Endothelial cell of umbilical vein (primary cell): ENCODE measurements around the gene DBI.

Experiments
- CTCF ChIP-seq, 2 donors: IDR thresholded peaks; 1 replicate in 1 of 2; 2 replicates in 1 of 2; pipeline ENCODE4 v1.5.1; 2011; ENCODE audit warnings: low read length in 2 of 2, mild to moderate bottlenecking in 2 of 2, moderate library complexity in 2 of 2, control low read depth in 1 of 2, inconsistent platforms in 1 of 2, low read depth in 1 of 2; ENCODE audit not compliant: insufficient read depth in 1 of 2; ENCODE audit errors: extremely low read depth in 1 of 2
- EZH2 ChIP-seq: IDR thresholded peaks from 2 replicates; pipeline ENCODE4 v1.6.1; 2012; ENCODE audit warnings: borderline replicate concordance, low read depth, mild to moderate bottlenecking, moderate library complexity, low read length, inconsistent platforms; ENCODE audit not compliant: severe bottlenecking
- JUN ChIP-seq: IDR thresholded peaks from 2 replicates; pipeline ENCODE4 v1.6.1; 2011; ENCODE audit warnings: borderline replicate concordance, low read depth; ENCODE audit not compliant: insufficient read length, insufficient read depth
- MYC ChIP-seq: IDR thresholded peaks from one replicate; pipeline ENCODE4 v1.6.1; 2011; ENCODE audit warnings: mild to moderate bottlenecking, low read depth, low read length
- POLR2A ChIP-seq: IDR thresholded peaks from 2 replicates; pipeline ENCODE4 v1.6.1; 2012; ENCODE audit warnings: low read depth, mild to moderate bottlenecking, control low read depth, low read length
- POLR2AphosphoS5 ChIP-seq: IDR thresholded peaks from 2 replicates; pipeline ENCODE4 v1.6.1; 2012; ENCODE audit warnings: low read depth, mild to moderate bottlenecking, control low read depth, low read length, moderate library complexity; ENCODE audit not compliant: insufficient read depth

GRCh38 chr2:119377294-119377992 lies 10.7 kb downstream of the DBI start:
- no peak for TF ChIP-seq CTCF (IDR thresholded peaks at IDR 0.05; ENCODE audit: extremely low read depth in 1 of 2, insufficient read depth in 1 of 2, low read depth in 1 of 2, low read length in 2 of 2)
- no peak for TF ChIP-seq POLR2A
- no peak for TF ChIP-seq EZH2
- no peak for TF ChIP-seq JUN
- TF ChIP-seq MYC = no peak
- TF ChIP-seq POLR2AphosphoS5 = no peak
